ENCODE results near the gene STARD13.

DNA sequence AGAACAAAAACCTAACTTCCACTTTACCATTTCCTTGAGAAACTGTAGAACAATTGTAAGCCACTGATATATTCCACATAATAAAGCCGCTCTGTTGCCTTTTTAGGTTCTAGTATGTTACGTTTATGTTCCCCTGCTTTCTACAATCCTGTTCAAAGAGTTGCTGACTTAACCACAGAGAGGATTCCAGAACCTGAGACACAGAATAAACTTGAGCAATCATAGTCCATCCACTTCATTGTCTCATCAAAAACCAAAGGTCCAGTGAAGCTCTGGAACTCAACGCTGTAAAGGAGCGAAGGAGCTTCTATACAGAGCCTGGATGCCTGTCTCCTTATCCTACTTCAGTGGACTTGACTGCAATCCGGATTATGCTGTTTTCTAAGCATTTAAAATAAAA, 4.6 kb downstream of the STARD13 start:
- TF ChIP-seq, protein P1, sequence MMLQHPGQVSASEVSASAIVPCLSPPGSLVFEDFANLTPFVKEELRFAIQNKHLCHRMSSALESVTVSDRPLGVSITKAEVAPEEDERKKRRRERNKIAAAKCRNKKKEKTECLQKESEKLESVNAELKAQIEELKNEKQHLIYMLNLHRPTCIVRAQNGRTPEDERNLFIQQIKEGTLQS (IDR thresholded peaks at IDR 0.05) = no peak
- TF ChIP-seq POLR2A (IDR thresholded peaks at IDR 0.05; ENCODE audit: borderline replicate concordance, extremely low read depth, insufficient read depth, insufficient read length) = no peak
- TF ChIP-seq, protein P2, sequence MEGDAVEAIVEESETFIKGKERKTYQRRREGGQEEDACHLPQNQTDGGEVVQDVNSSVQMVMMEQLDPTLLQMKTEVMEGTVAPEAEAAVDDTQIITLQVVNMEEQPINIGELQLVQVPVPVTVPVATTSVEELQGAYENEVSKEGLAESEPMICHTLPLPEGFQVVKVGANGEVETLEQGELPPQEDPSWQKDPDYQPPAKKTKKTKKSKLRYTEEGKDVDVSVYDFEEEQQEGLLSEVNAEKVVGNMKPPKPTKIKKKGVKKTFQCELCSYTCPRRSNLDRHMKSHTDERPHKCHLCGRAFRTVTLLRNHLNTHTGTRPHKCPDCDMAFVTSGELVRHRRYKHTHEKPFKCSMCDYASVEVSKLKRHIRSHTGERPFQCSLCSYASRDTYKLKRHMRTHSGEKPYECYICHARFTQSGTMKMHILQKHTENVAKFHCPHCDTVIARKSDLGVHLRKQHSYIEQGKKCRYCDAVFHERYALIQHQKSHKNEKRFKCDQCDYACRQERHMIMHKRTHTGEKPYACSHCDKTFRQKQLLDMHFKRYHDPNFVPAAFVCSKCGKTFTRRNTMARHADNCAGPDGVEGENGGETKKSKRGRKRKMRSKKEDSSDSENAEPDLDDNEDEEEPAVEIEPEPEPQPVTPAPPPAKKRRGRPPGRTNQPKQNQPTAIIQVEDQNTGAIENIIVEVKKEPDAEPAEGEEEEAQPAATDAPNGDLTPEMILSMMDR (IDR thresholded peaks at IDR 0.05 in 2 of 3, conservative IDR thresholded peaks at IDR 0.05 in 1 of 3; ENCODE audit: borderline replicate concordance in 1 of 3, insufficient read depth in 1 of 3, low read depth in 2 of 3, low read length in 2 of 3) = no peak
- TF ChIP-seq EZH2 (IDR thresholded peaks at IDR 0.05) = no peak
- TF ChIP-seq, protein P3, sequence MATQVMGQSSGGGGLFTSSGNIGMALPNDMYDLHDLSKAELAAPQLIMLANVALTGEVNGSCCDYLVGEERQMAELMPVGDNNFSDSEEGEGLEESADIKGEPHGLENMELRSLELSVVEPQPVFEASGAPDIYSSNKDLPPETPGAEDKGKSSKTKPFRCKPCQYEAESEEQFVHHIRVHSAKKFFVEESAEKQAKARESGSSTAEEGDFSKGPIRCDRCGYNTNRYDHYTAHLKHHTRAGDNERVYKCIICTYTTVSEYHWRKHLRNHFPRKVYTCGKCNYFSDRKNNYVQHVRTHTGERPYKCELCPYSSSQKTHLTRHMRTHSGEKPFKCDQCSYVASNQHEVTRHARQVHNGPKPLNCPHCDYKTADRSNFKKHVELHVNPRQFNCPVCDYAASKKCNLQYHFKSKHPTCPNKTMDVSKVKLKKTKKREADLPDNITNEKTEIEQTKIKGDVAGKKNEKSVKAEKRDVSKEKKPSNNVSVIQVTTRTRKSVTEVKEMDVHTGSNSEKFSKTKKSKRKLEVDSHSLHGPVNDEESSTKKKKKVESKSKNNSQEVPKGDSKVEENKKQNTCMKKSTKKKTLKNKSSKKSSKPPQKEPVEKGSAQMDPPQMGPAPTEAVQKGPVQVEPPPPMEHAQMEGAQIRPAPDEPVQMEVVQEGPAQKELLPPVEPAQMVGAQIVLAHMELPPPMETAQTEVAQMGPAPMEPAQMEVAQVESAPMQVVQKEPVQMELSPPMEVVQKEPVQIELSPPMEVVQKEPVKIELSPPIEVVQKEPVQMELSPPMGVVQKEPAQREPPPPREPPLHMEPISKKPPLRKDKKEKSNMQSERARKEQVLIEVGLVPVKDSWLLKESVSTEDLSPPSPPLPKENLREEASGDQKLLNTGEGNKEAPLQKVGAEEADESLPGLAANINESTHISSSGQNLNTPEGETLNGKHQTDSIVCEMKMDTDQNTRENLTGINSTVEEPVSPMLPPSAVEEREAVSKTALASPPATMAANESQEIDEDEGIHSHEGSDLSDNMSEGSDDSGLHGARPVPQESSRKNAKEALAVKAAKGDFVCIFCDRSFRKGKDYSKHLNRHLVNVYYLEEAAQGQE (IDR thresholded peaks at IDR 0.05; ENCODE audit: low read depth) = no peak
